Neuronal stem cell (in vitro differentiated cells): ENCODE measurements around the gene COL8A2.

Experiments used
- DNase-seq: peaks from one replicate; pipeline ENCODE4 v3.0.0-alpha.2; 2013; ENCODE audit warnings: low spot score
- H2AFZ ChIP-seq: one replicate; pipeline ENCODE4 v1.6.1; 2013; ENCODE audit warnings: mild to moderate bottlenecking, low read length, inconsistent platforms
- H2AK5ac ChIP-seq: 2 replicates; pipeline ENCODE4 v1.6.1; 2013; ENCODE audit warnings: low read depth, mild to moderate bottlenecking, inconsistent platforms, low read length, moderate library complexity, mixed read lengths
- H2BK120ac ChIP-seq: 2 replicates; pipeline ENCODE4 v1.6.1; 2013; ENCODE audit warnings: low read depth, mild to moderate bottlenecking, inconsistent platforms, low read length, moderate library complexity, mixed read lengths
- H2BK12ac ChIP-seq: one replicate; pipeline ENCODE4 v1.6.1; 2013; ENCODE audit warnings: low read length, inconsistent platforms
- H2BK15ac ChIP-seq: 2 replicates; pipeline ENCODE4 v1.6.1; 2013; ENCODE audit warnings: mild to moderate bottlenecking, low read length, inconsistent platforms, mixed read lengths
- H2BK5ac ChIP-seq: one replicate; pipeline ENCODE4 v1.6.1; 2013; ENCODE audit warnings: inconsistent platforms, mild to moderate bottlenecking, low read length, moderate library complexity
- H3K14ac ChIP-seq: one replicate; pipeline ENCODE4 v1.6.1; 2013; ENCODE audit warnings: low read length, inconsistent platforms
- H3K18ac ChIP-seq: 2 replicates; pipeline ENCODE4 v1.6.1; 2013; ENCODE audit warnings: low read length, inconsistent platforms
- H3K23ac ChIP-seq: 2 replicates; pipeline ENCODE4 v1.6.1; 2013; ENCODE audit warnings: low read depth, mild to moderate bottlenecking, mixed read lengths, low read length, inconsistent platforms; ENCODE audit not compliant: poor library complexity
- H3K27ac ChIP-seq: replicated peaks from 3 replicates; pipeline ENCODE4 v1.5.1; 2013; ENCODE audit warnings: low read length, inconsistent platforms
- H3K27me3 ChIP-seq, 3 experiments: 2 replicates each; pipeline ENCODE4 v1.6.1; 2013; ENCODE audit warnings: low read length in 3 of 3, mild to moderate bottlenecking in 2 of 3, inconsistent platforms in 1 of 3, low read depth in 1 of 3, mixed read lengths in 1 of 3, moderate library complexity in 1 of 3; ENCODE audit not compliant: control insufficient read depth in 3 of 3, insufficient read depth in 3 of 3
- H3K36me3 ChIP-seq, 2 donors: replicated peaks in 1 of 2; 2 replicates each; pipeline ENCODE4 v1.6.1; 2013; ENCODE audit warnings: low read length in 2 of 2; ENCODE audit not compliant: control insufficient read depth in 2 of 2, insufficient read depth in 2 of 2
- H3K4ac ChIP-seq: 2 replicates; pipeline ENCODE4 v1.6.1; 2013; ENCODE audit warnings: inconsistent platforms, mild to moderate bottlenecking, low read length, moderate library complexity
- H3K4me1 ChIP-seq, 2 donors: 1 replicate in 1 of 2; 2 replicates in 1 of 2; pipeline ENCODE4 v1.6.1; 2013; ENCODE audit warnings: low read length in 2 of 2, low read depth in 1 of 2; ENCODE audit not compliant: control insufficient read depth in 2 of 2, insufficient read depth in 1 of 2
- H3K4me2 ChIP-seq: one replicate; pipeline ENCODE4 v1.6.1; 2013; ENCODE audit warnings: mild to moderate bottlenecking, low read length, inconsistent platforms; ENCODE audit not compliant: insufficient read depth, poor library complexity, severe bottlenecking
- H3K4me3 ChIP-seq, 2 donors: 2 replicates each; pipeline ENCODE4 v1.5.1; 2013; ENCODE audit warnings: low read length in 2 of 2, mild to moderate bottlenecking in 2 of 2, inconsistent platforms in 1 of 2, moderate library complexity in 1 of 2
- H3K79me1 ChIP-seq: one replicate; pipeline ENCODE4 v1.6.1; 2013; ENCODE audit warnings: low read depth, mild to moderate bottlenecking, inconsistent platforms, low read length, moderate library complexity
- H3K9ac ChIP-seq: one replicate; pipeline ENCODE4 v1.6.1; 2013; ENCODE audit warnings: mild to moderate bottlenecking, low read depth, low read length, inconsistent platforms; ENCODE audit not compliant: poor library complexity
- H3K9me3 ChIP-seq, 2 donors: replicated peaks in 1 of 2; 2 replicates each; pipeline versions ENCODE3 to v1.6.1; 2013; ENCODE audit warnings: low read length in 2 of 2, mild to moderate bottlenecking in 2 of 2, inconsistent platforms in 1 of 2, low read depth in 1 of 2, mixed read lengths in 1 of 2, moderate library complexity in 1 of 2; ENCODE audit not compliant: control insufficient read depth in 2 of 2, insufficient read depth in 1 of 2
- H4K8ac ChIP-seq: one replicate; pipeline ENCODE4 v1.6.1; 2013; ENCODE audit warnings: low read depth, mild to moderate bottlenecking, inconsistent platforms, low read length, moderate library complexity
- H4K91ac ChIP-seq: one replicate; pipeline ENCODE4 v1.6.1; 2013; ENCODE audit warnings: low read length, low read depth, mild to moderate bottlenecking, inconsistent platforms; ENCODE audit not compliant: poor library complexity
- WGBS, 2 donors: extraction: QIAGEN DNeasy Blood & Tissue Kit; methylation state at CpG; one replicate each; pipeline ENCODE4 v1.1.7; 2013; ENCODE audit warnings: missing lambda C conversion rate in 2 of 2, mixed read lengths in 1 of 2; ENCODE audit not compliant: insufficient read length in 2 of 2, insufficient replicate concordance in 1 of 2; ENCODE audit errors: extremely low coverage in 2 of 2; 5-methylcytosine and 5-hydroxymethylcytosine counted together

COL8A2 gene

GRCh38 chr1:36134031-36134430 is 9.0 kb upstream of the COL8A2 start:
- WGBS, 2 donors, result no CpG with 5 or more reads among the region's 6 CpGs
- Histone ChIP-seq H3K14ac (no peak overlapping the region), H3K79me1 (no peaks in the 10 kb centered on the region)

GRCh38 chr1:36133484-36133883 is 8.5 kb upstream of the COL8A2 start:
- Histone ChIP-seq H3K27ac (no peak overlapping the region), H3K23ac (no peak overlapping the region), H3K27me3 (no peaks in the 10 kb centered on the region), H3K36me3 (peaks cover 0 to 24% of the 10 kb centered on the region in 2 donors), H2BK120ac (no peak overlapping the region), H3K4ac (no peak overlapping the region), H3K14ac (no peak overlapping the region), H3K18ac (peak overlapping the region; percentile 32), H3K79me1 (no peaks in the 10 kb centered on the region), H2BK15ac (no peak overlapping the region), H3K4me1 (peaks cover 0 to 8% of the 10 kb centered on the region in 2 donors), H2BK5ac (no peak overlapping the region), H3K9ac (no peak overlapping the region), H3K4me3 (no peak overlapping the region), H4K91ac (no peak overlapping the region), H2AFZ (peak overlapping the region; percentile 35), H2AK5ac (no peak overlapping the region), H3K4me2 (no peak overlapping the region), H2BK12ac (no peak overlapping the region), H4K8ac (no peak overlapping the region), H3K9me3 (no peaks in the 10 kb centered on the region)
- no peak for DNase-seq
- WGBS, 2 donors, result no CpG with 5 or more reads among the region's 3 CpGs

More at GRCh38 chr1:36134031-36134430, 9.0 kb upstream of the COL8A2 start:
- Histone ChIP-seq H3K23ac (no peak overlapping the region), H3K18ac (no peak overlapping the region), H4K8ac (no peak overlapping the region), H3K27ac (no peak overlapping the region), H3K9ac (no peak overlapping the region), H2BK5ac (no peak overlapping the region), H2AFZ (peak overlapping the region; percentile 35), H2AK5ac (no peak overlapping the region), H2BK12ac (no peak overlapping the region), H3K4ac (no peak overlapping the region), H3K4me2 (no peak overlapping the region), H3K4me3 (no peak overlapping the region), H4K91ac (no peak overlapping the region), H3K36me3 (peaks cover 0 to 26% of the 10 kb centered on the region in 2 donors), H2BK15ac (no peak overlapping the region), H3K9me3 (no peaks in the 10 kb centered on the region), H3K27me3 (no peaks in the 10 kb centered on the region), H2BK120ac (no peak overlapping the region), H3K4me1 (peaks cover 0 to 8% of the 10 kb centered on the region in 2 donors)
- no peak for DNase-seq

GRCh38 chr1:36132029-36132428 is 7.0 kb upstream of the COL8A2 start:
- no peak overlapping the region for H2BK15ac ChIP-seq
- no peak overlapping the region for H3K9ac ChIP-seq
- no peak overlapping the region for H3K4me2 ChIP-seq
- H4K8ac ChIP-seq, result no peak overlapping the region
- peaks cover 0 to 8% of the 10 kb centered on the region in 2 donors for H3K4me1 ChIP-seq
- H3K27ac ChIP-seq, result no peak overlapping the region
- no peak overlapping the region for H2AFZ ChIP-seq
- no CpG with 5 or more reads among the region's 3 CpGs for WGBS, 2 donors
- no peaks in the 10 kb centered on the region for H3K79me1 ChIP-seq
- peaks cover 0 to 9% of the 10 kb centered on the region in 2 donors for H3K36me3 ChIP-seq
- H2AK5ac ChIP-seq, result no peak overlapping the region
- H2BK5ac ChIP-seq, result no peak overlapping the region
- no peak overlapping the region for H3K4me3 ChIP-seq
- H3K9me3 ChIP-seq, result no peaks in the 10 kb centered on the region
- H4K91ac ChIP-seq, result no peak overlapping the region
- no peak overlapping the region for H2BK120ac ChIP-seq
- H3K14ac ChIP-seq, result no peak overlapping the region
- no peak overlapping the region for H2BK12ac ChIP-seq
- no peak overlapping the region for H3K23ac ChIP-seq
- peaks cover 0 to 3% (median under 1%) of the 10 kb centered on the region in 3 experiments for H3K27me3 ChIP-seq
- no peak overlapping the region for H3K4ac ChIP-seq
- H3K18ac ChIP-seq, result no peak overlapping the region
- no peak for DNase-seq

GRCh38 chr1:36128905-36129206 is 3.8 kb upstream of the COL8A2 start:
- Histone ChIP-seq H2BK15ac (no peak overlapping the region), H4K91ac (no peak overlapping the region), H2AK5ac (no peak overlapping the region), H3K27ac (no peak overlapping the region), H3K9ac (no peak overlapping the region), H3K4me1 (peaks cover 6 to 10% of the 10 kb centered on the region in 2 donors), H3K4me2 (no peak overlapping the region), H3K4ac (no peak overlapping the region), H3K14ac (no peak overlapping the region), H3K18ac (no peak overlapping the region), H3K79me1 (no peaks in the 10 kb centered on the region), H4K8ac (no peak overlapping the region), H3K23ac (no peak overlapping the region), H2BK12ac (no peak overlapping the region), H3K27me3 (peaks cover 17 to 33% (median 32%) of the 10 kb centered on the region in 3 experiments), H2BK5ac (no peak overlapping the region), H3K36me3 (no peaks in the 10 kb centered on the region), H2BK120ac (no peak overlapping the region), H2AFZ (no peak overlapping the region), H3K9me3 (peaks cover 0 to 3% of the 10 kb centered on the region in 2 donors), H3K4me3 (no peak overlapping the region)
- DNase-seq, result no peak
- WGBS, 2 donors, result no CpG with 5 or more reads among the region's 3 CpGs
